ENCODE measurements around the gene OTUD7B.

- TF ChIP-seq, protein P1, sequence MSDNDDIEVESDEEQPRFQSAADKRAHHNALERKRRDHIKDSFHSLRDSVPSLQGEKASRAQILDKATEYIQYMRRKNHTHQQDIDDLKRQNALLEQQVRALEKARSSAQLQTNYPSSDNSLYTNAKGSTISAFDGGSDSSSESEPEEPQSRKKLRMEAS (IDR thresholded peaks at IDR 0.05) = no peak
- TF ChIP-seq TEAD4 (IDR thresholded peaks at IDR 0.05) = no peak
These were observed 96.0 kb downstream of the OTUD7B start for GRCh38 chr1:149914545-149914944.

Measured in Ishikawa (cell line).